GM19351 (cell line): ENCODE results near the gene PPP1R12A.
A peak's percentile ranks its signal among the peaks of the same experiment; 100 is the strongest.
"Not testable (repeated sequence)": the region's sequence is repeated elsewhere in the genome, so short reads cannot be mapped to it uniquely, and the experiment has no call there.

ENCODE experiments used
- ATAC-seq: cut with Tn5 transposase; IDR thresholded peaks from one replicate; pipeline ENCODE4 v1.9.1; 2021; ENCODE audit warnings: mild to moderate bottlenecking, moderate library complexity; ENCODE audit not compliant: unreplicated experiment

The PPP1R12A gene

GRCh38 chr12:79897617-79898016, 37.3 kb downstream of the PPP1R12A start:
- no peak for ATAC-seq

GRCh38 chr12:79895804-79896203, 39.1 kb downstream of the PPP1R12A start:
- no peak for ATAC-seq

GRCh38 chr12:79895071-79895470, 39.8 kb downstream of the PPP1R12A start:
- ATAC-seq, result no peak

- ATAC-seq, result no peak
Measured at GRCh38 chr12:79891506-79892162, 43.3 kb downstream of the PPP1R12A start.

- ATAC-seq, result no peak
Measured at GRCh38 chr12:79887890-79888289, 47.0 kb downstream of the PPP1R12A start.

- ATAC-seq, result peak; percentile 83
Measured at GRCh38 chr12:79886917-79887519, 47.9 kb downstream of the PPP1R12A start.

- ATAC-seq, result no peak
Measured at GRCh38 chr12:79885911-79886490, 48.9 kb downstream of the PPP1R12A start.

GRCh38 chr12:79884401-79885006, 50.4 kb downstream of the PPP1R12A start:
- ATAC-seq, result no peak

GRCh38 chr12:79883216-79883615, 51.7 kb downstream of the PPP1R12A start:
- ATAC-seq, result no peak

GRCh38 chr12:79881351-79881750, 53.5 kb downstream of the PPP1R12A start:
- ATAC-seq, result no peak

GRCh38 chr12:79878506-79878905, 56.4 kb downstream of the PPP1R12A start:
- not testable (repeated sequence) for ATAC-seq

GRCh38 chr12:79877246-79877645, 57.7 kb downstream of the PPP1R12A start:
- no peak for ATAC-seq

- no peak for ATAC-seq
Measured at GRCh38 chr12:79874665-79875064, 60.2 kb downstream of the PPP1R12A start.

GRCh38 chr12:79873201-79873600, 61.7 kb downstream of the PPP1R12A start:
- peak; percentile 73 for ATAC-seq

- ATAC-seq, result no peak
Measured at GRCh38 chr12:79871621-79872020, 63.3 kb downstream of the PPP1R12A start.

GRCh38 chr12:79870916-79871315, 64.0 kb downstream of the PPP1R12A start:
- ATAC-seq, result no peak

GRCh38 chr12:79859646-79860045, 75.3 kb downstream of the PPP1R12A start:
- no peak for ATAC-seq

- no peak for ATAC-seq
Measured at GRCh38 chr12:79858518-79858917, 76.4 kb downstream of the PPP1R12A start.

GRCh38 chr12:79857675-79858074, 77.2 kb downstream of the PPP1R12A start:
- ATAC-seq, result no peak

GRCh38 chr12:79850610-79851299, 84.1 kb downstream of the PPP1R12A start:
- ATAC-seq, result no peak

- no peak for ATAC-seq
Measured at GRCh38 chr12:79848339-79848738, 86.6 kb downstream of the PPP1R12A start.
